Thyroid gland (tissue), 4 donors: ENCODE results near the gene BLID.

ENCODE experiments used
- CTCF ChIP-seq, 6 experiments: fragments of 200-600 bp in 3 of 6; fragments of 450-650 bp in 3 of 6; sonication (generic) in 3 of 6; IDR thresholded peaks; one replicate each; pipeline ENCODE4 v1.5.1; 2016 to 2019; ENCODE audit warnings: antibody characterized with exemption in 6 of 6, mild to moderate bottlenecking in 2 of 6, inconsistent platforms in 1 of 6, moderate library complexity in 1 of 6
- POLR2A ChIP-seq, 2 donors: fragments of 450-650 bp; IDR thresholded peaks; one replicate each; pipeline ENCODE4 v1.6.1; 2017; ENCODE audit warnings: antibody characterized with exemption in 2 of 2, mild to moderate bottlenecking in 2 of 2, moderate library complexity in 1 of 2

- TF ChIP-seq CTCF (IDR thresholded peaks at IDR 0.05) (no peak), POLR2A (IDR thresholded peaks at IDR 0.05) (peak in 1 of 2 donors; percentile 45)
Measured at GRCh38 chr11:122156940-122157382, 40.9 kb upstream of the BLID start.
